Prostate gland (tissue), 2 donors: Measurements from ENCODE around the gene WNK1.

Experiments used
- CTCF ChIP-seq, 4 experiments: fragments of 200-600 bp in 2 of 4; fragments of 450-650 bp in 2 of 4; sonication (generic) in 2 of 4; IDR thresholded peaks; 1 replicate in 3 of 4; 2 replicates in 1 of 4; pipeline ENCODE4 v1.5.1; 2016 to 2019; ENCODE audit warnings: antibody characterized with exemption in 4 of 4, mild to moderate bottlenecking in 2 of 4, moderate library complexity in 2 of 4
- POLR2A ChIP-seq: fragments of 450-650 bp; IDR thresholded peaks from one replicate; pipeline ENCODE4 v1.6.1; 2016; ENCODE audit warnings: antibody characterized with exemption, mild to moderate bottlenecking
- POLR2AphosphoS5 ChIP-seq: sonication (generic); formaldehyde crosslinking; IDR thresholded peaks from one replicate; pipeline ENCODE4 v1.6.1; 2017; ENCODE audit warnings: antibody characterized with exemption

- TF ChIP-seq CTCF (IDR thresholded peaks at IDR 0.05), result no peak
- no peak for TF ChIP-seq POLR2A
- no peak for TF ChIP-seq POLR2AphosphoS5
Measured at GRCh38 chr12:862303-862911, 110.0 kb downstream of the WNK1 start.
